Left lobe of liver (tissue), 2 donors: Measurements from ENCODE around the gene KRT9. TPM values are rescaled to one million over a fixed set of nuclear protein-coding genes. Genes with fewer than 3 reads are reported as not detected.
"Not testable (repeated sequence)": the region's sequence is repeated elsewhere in the genome, so short reads cannot be mapped to it uniquely, and the experiment has no call there.

Experiments used
- ATAC-seq: fragments of 200-7000 bp; cut with Tn5 transposase; one replicate; pipeline ENCODE4 v1.9.1; 2020; ENCODE audit warnings: mild to moderate bottlenecking, moderate library complexity
- DNase-seq: peaks from one replicate; pipeline ENCODE4 v3.0.0-alpha.2; 2020; ENCODE audit warnings: low spot score
- total RNA-seq: library from RNA; stranded (reverse); gene quantifications from one replicate; pipeline ENCODE4 v1.2.1, GENCODE V29; 2021
- donor health status: DM: no; HTN: no; CAD: no; lungs with moderate emphysema.
- donor health status: DM: no; HTN: yes; CAD: no.

KRT9 gene
- total RNA-seq, 1 donor from 2014 or later: not detected

DNA sequence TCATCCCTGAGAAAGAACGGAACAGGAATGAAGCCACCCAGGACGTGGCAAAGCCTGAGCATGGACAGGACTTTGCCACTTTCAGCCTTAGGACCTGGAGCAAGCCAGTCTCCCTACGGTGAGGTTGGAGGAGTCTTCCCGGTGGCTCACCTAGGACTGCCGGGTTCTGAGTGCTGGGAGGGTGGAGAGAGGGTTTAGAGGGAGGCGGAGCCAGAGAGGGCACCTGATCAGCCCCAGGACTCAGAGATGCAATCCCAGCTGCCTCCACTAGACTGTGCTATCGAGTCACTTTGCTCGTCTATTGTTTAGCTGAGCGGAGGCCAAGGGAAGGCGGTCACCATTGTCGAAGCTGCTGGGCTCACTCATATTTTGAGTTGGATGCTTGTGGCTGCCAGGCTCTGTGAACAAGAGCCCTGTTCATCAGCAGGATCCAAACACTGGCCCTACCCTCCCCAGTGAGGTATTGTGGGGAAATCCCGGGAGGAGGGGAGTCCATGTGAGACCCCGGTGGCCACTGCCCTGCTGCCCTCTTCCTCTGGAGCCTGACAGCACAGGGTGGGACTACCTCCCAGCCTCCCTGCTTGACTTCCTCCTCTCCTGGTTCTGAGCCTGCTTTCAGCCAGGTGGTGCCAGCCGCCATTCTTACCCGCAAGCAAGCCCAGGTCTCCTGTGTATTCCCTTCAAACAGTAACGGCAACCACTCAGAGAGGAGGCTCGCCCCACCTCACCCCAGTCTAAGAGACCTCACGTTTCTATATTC, 7.8 kb upstream of the KRT9 start:
- ATAC-seq (peak; percentile 84), DNase-seq (peak; percentile 56)

DNA sequence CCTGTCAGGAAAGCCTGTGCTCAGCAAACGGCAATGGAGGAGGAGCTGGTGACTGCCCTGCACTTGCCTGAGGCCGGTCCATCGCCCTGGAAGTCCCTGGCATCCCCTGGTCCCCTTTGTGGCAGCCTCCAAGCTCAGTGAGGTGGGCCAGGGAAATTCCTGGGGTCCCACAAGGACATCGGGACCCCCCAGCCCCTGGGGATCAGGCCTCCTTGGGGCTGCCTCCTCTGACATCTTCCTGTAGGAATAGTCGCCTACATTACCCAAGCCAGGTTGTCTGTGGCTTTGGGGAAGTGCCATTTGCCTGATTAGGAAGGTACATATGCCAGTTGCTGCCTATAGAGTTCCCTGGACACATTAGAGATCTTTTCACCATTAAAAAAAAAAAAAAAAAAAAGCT, 7.1 kb upstream of the KRT9 start:
- no peak for DNase-seq
- ATAC-seq: no peak

DNA sequence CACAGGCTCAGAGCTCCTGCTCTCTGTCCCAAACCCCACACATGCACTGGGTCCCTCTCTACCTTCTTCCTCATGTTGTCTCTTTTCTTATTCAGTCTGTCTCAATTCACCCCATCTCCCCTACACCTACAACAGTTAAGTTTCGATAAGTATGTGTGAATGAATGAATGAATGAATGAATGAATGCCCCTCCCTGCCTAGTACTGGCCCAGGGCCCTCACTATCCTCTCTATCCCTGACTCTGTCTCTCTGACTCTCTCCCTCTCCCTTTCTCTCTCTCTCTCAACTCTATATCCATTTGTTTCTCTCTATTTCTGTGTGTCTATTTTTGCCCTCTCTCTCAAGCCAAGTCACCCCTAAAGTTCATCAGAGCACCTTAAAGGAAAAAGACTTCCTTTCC, 6.7 kb upstream of the KRT9 start:
- ATAC-seq: no peak

DNA sequence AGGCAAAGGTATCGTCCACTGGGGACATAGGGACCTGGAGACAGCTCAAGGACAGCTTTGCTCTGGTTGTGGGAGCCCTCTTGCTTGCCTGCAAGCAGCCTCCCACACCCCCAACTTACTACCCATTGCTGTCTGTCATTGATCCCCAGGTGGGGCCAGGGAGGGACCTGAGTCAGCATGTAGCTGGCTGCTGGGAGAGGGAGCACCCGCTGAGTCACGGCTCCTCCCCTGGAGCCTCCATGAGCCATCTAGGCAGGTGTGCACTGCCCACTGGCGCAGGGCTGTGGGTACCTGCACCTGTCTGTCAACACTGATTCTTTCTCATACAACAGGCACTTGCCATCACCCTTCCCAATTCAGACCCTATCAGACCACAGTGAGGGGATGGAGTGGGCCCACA, 4.9 kb upstream of the KRT9 start:
- not testable (repeated sequence) for ATAC-seq, DNase-seq

More for the DNA sequence above, 6.7 kb upstream of the KRT9 start:
- DNase-seq: no peak

- DNase-seq (no peak), ATAC-seq (no peak)
Measured at GRCh38 chr17:41575336-41575735, 3.5 kb upstream of the KRT9 start.

- DNase-seq: no peak
Measured at GRCh38 chr17:41567317-41567716, 4.5 kb downstream of the KRT9 start.

GRCh38 chr17:41565338-41565737, 6.5 kb downstream of the KRT9 start:
- DNase-seq (no peak), ATAC-seq (no peak)

More at GRCh38 chr17:41567317-41567716, 4.5 kb downstream of the KRT9 start:
- no peak for ATAC-seq

DNA sequence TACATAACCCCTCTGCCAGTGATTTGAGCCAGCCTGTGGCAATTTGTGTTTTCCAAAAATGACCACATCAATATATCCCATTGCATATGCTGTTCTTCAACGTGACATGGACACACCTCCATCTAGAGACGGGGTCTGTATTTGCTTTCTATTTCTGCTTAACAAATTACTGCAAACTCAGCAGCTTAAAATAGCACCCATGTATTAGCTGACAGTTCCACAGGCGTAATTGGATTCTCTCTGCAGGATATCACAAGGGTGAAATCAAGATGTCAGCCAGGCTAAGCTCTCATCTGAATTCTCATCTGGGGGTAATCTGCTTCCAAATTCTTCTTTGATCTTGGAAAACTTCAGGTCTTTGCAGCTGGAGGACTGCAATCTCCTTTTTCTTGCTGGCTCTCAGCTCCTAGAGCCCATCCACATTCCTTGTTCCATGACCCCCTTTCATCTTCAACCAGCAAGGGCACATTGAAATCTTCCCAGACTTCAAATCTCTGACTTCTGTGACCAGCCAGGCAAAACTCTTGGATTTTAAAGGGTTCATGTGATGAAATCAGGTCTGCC, 8.2 kb downstream of the KRT9 start:
- DNase-seq (no peak), ATAC-seq (no peak)

- ATAC-seq: no peak
- no peak for DNase-seq
Measured at GRCh38 chr17:41561554-41561953, 10.3 kb downstream of the KRT9 start.

DNA sequence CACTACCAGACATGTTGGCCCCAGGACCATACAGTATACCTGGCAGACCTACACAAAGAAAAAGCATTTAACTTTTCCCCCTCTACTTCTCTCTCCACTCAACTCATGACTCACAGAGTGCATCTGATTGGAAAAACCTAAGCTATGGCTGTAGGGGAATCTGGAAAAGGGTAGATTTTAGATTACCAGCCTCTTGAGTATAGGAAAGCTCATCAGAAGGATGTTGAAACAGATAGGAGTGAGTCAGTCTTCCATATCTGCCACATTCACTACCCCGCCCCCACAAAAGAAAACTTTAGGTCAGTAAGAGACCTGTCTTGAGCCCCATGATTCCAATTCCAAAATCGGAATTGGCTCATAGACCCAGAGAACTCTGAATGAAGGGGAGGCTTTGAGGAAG, 12.3 kb downstream of the KRT9 start:
- ATAC-seq (no peak), DNase-seq (no peak)

- ATAC-seq: no peak
- DNase-seq: no peak
Measured at GRCh38 chr17:41556931-41557330, 14.9 kb downstream of the KRT9 start.

- ATAC-seq: no peak
- no peak for DNase-seq
Measured at GRCh38 chr17:41556306-41556705, 15.6 kb downstream of the KRT9 start.

GRCh38 chr17:41555105-41555887, 16.6 kb downstream of the KRT9 start:
- ATAC-seq (no peak), DNase-seq (no peak)

GRCh38 chr17:41553987-41554680, 17.7 kb downstream of the KRT9 start:
- no peak for DNase-seq
- ATAC-seq: no peak

- no peak for ATAC-seq
- DNase-seq: no peak
Measured at GRCh38 chr17:41553176-41553575, 18.7 kb downstream of the KRT9 start.

- no peak for DNase-seq
- ATAC-seq: no peak
Measured at GRCh38 chr17:41552455-41552854, 19.4 kb downstream of the KRT9 start.

DNA sequence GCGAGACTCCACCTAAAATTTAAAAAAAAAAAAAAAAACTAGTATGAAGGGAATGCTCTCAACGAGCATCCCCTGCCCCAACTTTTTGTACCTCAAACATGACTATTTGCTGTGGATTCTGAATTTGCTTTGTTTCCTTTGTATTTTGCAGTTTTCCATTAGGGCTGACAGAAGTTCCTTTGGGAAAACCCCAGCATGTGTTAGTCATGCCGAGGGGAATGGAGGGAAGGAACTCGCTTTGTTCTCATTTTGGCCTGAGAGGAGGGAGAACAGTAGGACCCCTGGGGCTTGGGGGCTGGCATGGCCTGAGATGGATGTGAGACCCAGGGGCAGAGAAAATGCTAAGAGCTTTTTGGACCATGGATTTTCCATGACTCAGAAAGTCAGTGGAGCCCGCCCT, 20.5 kb downstream of the KRT9 start:
- DNase-seq: no peak
- ATAC-seq: no peak

DNA sequence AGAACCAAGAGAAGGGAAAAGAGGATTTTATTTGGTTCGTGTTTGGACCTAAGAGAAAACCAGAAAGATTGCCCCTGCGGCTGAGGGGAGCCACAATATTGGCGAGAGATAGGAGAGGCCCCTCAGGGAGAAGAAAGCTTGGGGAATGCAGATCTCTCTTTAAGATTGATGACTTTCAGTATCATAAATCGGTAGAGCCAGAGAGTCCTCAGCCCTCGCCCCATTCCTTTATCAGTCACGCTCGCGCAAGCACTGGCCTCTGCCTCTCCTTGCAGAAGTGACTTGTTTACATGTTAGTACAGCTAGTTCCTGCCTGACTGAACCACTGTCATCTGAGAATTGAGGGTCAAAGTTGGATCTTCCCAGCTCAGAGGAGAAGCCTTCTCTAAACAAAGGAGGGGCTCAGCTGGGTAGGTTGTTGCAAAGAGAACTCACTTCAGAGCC, 22.2 kb downstream of the KRT9 start:
- no peak for ATAC-seq

DNA sequence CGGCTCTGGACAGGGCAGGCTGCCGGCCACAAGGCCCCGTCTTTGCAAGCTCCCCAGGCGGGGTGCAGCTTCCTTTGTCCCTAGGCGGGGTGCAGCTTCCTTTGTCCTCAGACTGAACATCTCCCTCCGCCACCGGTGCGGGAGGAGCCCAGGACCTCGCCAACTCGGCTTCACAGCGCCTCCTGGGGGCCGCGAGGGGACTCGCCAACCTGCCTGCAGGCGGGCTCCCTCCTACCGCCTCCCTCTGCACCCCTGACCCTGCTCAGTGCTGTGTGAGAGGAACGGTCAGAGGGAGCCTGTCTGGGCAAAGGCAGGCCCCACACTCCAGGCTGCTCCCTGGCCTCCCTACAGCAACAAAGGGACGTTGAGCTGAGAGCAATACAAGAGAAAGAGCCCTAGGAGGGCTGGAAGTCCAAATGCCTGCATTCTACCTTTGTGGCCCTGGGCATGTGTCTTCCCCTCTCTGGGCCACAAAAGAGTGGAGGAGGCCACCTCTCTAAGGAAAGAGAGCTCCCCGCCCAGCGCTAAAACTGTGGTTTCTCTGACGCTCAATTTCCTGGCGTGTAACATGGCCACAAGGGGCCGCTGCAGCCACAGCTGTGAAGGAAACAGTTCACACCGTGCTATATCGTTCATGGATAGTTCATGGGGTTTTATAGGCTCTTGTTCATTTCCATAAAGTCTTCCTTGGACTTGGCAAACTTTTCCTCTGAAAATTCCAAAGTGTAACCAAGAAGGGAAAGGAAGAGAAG, 22.8 kb downstream of the KRT9 start:
- ATAC-seq (peak; percentile 92), DNase-seq (peak; percentile 72)

More for the DNA sequence above, 22.2 kb downstream of the KRT9 start:
- no peak for DNase-seq
